ENCODE measurements around the gene KLF13. TPM values are rescaled to one million over a fixed set of nuclear protein-coding genes. Genes with fewer than 3 reads are reported as not detected.
A peak's percentile ranks its signal among the peaks of the same experiment; 100 is the strongest.

The KLF13 gene
- polyA plus RNA-seq (2013, experiment 1 of 2; ENCODE audit: insufficient read length), result 50.2 TPM
- polyA plus RNA-seq (2013, experiment 2 of 2; ENCODE audit: insufficient read length), result 52.6 TPM

DNA sequence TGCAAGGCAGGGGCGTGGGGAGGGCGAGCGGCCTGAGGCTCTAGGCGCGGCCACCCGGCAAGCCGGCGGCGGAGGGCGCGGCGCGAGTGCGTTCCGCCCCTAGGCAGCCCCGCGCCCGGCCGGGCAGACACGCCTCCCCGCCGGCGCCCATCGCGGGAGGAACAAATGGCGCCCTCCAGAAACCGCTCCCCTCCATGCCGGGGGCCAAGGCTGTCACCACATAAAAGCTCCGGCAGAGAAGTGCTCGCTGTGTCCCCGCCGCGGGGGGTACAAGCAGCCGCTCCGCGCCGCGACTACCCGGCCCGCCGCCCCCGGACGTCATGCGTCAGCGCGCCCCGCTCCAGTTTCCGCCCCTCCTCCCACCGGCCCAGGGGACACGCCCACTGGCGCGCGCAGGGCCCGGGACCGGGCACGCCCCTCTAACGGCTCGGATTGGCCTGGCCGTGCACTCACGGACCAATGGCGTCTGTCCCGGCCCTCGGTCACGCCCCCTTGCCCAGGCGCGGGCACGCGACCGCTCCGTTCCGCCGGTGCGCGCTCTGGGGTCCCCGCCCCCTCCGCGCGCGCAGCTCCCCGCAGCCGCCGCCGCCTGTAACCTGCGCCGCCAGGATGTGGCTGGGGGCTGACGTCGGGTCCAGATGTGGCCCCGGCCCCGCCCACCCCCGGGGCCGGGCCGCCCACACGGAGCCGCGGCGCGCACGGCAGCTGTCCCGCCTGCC, at the start of gene KLF13:
Gene KLF13, plus strand, starts transcription at position 680 of the 719 bp plus-strand sequence. CDS start 378 bp downstream, outside the sequence.
- DNase-seq, result peak; percentile 96

DNA sequence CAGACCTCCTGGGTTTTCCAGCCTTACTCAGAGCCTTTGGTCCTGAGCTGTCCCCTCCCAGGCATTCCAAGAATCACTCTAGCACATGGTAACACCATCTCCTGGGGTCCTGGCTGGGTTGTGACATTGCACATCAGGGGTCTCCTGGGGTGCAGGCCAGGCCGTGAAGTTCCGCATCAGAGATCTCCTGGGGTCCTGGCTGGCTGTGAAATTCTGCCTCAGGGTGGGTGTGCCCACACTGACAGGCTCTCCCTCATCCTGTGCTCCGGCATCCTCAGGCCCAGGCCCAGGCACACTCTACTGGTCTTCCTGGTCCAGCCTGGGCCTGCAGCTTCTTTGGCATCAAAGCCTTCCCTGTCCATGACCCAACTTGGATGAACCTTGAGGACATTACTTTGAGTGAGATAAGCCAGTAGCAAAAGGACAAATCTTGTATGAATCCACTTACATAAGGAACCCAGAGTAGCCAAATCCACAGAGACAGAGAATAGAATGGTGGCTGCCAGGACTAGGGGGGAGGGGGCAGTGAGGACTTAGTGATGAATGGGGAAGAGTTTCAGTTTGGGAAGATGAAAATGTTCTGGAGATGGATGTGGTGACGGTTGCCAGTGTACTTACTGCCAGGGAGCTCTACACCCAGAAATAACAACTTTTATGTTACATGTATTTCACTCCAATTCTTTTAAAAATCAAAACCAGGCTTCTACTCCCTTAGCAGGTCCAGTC, 49.1 kb upstream of the KLF13 start:
- no peak for DNase-seq

DNA sequence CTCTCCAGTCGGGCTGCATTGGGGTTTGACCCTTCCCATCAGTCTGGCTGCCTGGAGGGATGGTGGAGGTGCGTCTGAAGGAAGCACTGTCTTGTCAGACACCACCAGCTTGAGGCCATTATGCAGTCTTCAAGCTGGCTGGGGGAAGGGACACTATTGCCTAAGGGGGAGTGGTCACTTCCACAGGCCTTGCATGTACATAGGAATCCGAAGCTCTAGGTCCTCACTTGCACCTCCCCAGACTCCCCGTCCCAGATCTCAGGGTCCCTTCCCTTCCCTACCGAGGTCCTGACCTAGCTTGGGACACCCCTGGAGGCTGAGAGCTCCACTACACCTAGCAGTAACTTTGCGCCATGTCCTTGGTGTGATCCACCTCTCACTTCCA, 48.6 kb upstream of the KLF13 start:
- DNase-seq, result no peak

DNA sequence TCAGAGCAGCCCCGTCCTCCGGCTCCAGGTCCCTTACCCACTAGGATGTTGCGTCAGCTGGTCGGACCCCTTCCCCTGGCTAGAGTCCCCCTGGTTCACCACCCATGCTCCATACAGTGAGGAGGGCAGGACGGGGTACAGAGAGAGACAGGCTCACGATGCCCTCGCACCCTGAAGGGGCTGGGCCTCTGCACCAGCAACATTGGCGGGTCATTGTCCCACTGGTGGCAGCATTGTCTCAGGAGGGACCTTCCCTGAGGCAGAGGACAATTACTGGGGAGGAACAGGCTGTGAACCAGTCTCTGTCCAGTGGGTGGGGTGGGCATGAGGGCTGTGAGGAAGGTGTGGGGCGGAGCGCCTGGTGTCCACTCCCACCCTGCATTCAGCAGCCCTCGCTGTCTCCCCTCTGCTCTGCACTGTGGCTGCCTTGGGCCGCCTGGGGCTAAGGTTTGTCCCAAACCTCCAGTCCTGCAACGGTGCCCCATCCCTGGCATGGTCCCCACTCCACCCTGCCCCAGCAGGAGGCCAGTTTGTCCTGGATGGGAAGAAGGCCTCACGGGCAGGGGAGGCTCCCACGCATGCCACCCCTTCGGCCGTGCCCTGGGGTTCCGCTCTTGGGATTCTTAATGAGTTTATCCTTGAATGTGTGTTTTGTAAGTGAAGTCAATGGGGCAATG, 48.0 kb upstream of the KLF13 start:
- no peak for DNase-seq

DNA sequence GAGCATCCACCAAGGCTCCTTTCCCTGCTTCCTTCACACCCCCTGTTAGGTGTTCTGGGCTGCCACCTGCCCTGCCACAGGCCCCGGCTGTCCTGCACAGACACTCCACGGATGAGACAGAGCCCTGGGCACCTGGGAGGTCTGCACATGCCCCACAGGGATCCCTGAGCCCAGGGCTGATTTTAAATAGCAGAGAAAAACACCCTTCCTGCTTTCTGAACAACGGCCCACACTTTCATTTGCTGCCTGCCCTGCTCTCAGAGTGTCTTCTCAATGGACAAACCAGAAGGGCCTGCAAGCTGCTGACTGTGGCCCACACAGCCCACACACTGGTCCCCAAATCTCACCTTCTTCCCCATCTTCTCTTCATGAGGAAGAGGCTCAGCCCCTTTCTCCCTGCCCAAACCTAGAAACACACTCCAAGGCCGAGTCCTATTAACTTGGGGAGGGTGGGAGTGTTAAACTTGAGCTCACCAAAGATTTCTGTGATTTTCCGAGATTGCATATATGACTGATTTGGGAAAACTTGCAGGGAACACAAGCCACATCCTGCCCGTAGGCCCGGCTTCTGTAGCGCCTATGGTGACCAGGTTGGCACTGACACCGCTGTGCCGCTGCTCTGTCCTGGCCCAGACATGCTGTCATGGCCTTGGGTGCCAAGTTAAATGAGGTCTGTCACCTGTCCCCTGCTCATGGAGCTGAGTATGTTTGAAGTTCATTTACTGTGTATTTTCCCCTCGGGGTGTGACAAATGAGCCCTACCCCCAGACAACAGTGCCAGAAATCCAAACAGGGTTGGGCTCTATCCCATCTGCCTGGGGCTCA, 47.2 kb upstream of the KLF13 start:
- no peak for DNase-seq

DNA sequence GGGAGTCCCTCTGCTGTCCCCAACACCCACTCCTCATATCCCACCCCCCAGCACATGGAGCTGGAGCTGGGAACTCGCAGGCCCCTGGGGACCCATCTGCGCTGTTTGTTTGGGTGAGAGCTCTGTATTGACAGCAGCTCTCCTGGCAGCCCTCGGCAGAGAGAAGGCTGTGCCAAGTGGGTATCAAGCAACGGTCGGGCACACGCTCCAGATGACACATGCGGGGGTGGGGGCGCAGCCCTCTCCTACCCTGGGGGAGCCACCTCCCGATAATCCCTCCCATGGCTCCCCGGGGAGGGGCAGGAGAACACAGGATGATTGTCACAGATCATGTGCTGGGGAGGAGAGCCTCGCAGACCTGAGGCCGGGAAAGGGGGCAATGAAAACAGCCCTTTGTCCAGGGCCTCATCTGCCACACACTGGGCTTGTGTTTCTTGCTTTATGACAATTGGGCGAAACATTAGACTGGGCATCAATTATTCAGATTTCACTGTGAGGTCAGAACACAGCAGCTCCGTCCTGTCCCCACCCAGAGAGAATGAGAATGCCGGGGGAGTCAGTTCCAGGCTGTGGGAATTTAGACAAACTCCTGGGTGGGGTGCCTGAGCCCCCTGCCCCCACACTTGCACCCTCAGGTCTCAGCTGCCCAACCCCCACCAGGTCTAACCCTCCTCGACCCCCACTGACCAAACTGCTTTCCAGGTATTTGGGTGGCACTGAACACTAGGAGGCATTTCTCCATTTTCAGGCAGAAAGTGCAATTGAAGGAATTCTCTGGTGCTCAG, 46.4 kb upstream of the KLF13 start:
- DNase-seq, result no peak

DNA sequence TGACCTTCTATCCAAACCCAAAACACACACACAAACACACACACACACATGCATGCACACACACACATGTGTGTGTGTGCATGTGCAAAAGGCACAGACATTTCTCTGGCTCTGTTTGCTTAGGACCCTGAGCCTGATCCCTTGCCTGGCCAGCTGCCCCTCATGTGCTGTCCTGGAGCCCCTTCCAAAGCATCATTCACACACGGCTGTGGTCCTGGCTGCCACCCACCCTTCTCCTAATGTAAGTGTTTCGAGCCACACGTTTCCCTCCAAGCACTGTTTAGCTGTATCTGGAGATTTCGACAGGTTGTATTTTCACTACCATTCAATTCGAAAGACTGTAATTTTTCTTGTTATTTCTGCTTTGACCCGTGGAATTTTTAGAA, 45.8 kb upstream of the KLF13 start:
- DNase-seq, result no peak

DNA sequence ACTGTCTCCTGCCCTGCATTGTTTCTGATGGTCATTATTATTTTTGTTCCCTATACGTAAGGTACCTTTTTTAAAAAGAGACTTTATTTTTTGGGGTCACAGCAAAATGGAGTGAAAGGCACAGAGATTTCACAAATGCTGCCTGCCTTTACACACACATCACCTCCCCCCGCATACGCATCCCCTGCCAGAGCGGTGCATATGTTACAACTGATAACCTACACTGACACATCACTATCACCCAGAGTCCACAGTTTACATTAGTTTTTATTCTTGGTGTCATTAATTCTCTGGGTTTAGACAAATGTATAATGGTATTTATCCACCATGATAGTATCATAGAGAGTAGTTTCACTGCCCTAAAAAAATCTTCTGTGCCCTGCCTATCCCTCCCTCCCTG, 43.6 kb upstream of the KLF13 start:
- no peak for DNase-seq

DNA sequence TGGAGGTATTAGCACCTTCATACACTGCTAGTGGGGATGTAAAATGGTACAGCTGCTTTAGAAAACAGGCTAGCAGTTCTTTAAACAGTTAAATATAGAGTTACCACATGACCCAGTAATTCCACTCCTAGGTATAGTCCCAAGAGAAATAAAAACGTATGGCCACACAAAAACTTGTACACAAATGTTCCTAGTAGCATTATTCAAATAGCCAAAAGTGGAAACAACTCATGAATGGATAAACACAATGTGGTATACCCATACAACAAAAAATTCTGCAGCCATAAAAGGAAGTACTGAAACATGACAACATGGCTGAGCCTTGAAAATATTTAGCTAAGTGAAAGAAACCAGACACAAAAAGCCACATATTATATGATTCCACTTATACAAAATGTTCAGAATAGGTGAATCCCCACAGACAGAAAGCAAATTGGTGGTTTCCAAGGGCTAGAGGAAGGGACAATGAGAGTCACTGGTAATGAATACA, 40.8 kb upstream of the KLF13 start:
- no peak for DNase-seq

DNA sequence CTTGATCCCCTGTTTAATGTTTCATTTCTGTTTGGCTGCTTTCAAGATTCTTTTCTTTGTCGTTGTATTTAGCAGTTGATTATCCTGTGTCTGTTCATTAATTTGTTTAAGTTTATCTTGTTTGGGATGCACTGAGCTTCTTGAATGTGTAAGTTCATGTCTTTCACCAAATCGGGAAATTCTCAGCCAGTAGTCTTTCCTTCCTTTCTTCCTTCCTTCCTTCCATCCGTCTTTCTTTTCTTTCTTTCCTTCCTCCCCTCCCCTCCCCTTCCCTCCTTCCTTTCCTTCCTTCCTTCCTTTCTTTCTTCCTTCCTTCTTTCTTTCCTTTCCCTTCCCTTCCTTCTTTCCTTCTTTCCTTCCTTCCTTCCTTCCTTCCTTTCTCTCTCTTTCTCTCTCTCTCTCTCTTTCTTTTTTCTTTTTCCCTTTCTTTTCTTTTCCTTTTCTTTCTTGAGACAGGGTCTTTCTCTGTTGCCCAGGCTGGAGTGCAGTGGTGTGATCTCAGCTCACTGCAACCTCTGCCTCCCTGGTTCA, 35.5 kb upstream of the KLF13 start:
- DNase-seq, result no peak

DNA sequence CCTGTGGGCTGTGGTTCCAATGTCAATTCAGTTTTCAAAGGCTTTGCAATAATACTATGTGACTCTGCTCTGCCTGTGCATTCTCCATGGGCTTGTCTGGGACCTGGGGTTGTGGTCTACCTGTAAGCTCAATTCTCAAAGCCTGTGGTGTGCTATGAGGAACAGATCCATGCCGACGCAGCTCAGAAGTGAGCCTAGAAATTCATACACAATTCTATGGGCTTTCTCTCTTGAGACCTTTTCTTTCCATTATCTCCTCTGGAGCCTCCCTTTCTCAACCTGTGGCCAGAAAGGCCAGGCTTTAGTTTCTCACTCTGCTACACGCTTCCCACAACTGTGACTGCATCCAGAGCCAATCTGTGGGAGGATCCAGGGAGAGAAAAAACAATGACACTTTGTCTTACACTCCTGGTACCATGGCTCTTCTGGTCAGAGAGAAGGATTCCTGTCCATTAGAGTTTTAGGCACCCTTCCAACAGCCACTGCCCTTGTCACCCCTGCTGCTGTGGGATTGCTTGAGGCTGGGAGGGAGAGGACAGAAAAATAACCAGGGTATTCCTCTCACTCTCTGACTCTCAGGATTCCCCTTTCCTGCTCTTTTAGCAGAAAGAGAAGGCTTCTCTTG, 34.1 kb upstream of the KLF13 start:
- DNase-seq, result no peak

DNA sequence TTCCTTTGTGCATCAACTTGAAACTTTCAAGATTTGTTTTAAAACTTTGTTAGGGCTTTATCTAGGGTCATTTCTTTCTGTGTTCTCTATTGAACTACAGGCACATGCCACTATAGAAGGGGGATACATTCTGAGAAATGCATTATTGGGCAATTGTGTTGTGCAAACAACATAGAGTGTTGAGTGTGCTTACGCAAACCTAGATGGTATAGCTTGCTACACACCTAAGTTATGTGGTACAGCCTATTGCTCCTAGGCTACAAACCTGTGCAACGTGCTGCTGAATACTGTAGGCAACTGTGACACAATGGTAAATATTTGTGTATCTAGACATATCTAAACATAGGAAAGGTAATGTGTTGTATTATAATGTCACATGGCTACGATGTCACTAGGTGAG, 33.0 kb upstream of the KLF13 start:
- no peak for DNase-seq

DNA sequence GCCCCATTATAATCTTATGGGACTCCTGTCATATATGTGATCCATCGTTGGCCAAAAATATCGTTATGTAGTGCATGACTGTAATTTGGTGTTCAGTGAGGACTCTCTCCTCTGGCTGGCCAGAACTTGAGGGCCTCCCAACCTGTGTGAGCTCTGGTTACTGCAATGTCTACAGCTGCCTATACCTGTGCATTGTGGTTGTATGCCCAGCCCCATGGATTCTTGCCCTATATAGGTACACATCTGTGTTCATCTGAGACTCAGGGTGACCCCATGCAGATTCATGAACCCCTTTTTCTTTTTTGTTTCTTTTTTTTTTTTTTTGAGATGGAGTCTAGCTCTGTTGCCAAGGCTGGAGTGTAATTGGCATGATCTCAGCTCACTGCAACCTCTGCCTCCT, 32.6 kb upstream of the KLF13 start:
- DNase-seq, result no peak

DNA sequence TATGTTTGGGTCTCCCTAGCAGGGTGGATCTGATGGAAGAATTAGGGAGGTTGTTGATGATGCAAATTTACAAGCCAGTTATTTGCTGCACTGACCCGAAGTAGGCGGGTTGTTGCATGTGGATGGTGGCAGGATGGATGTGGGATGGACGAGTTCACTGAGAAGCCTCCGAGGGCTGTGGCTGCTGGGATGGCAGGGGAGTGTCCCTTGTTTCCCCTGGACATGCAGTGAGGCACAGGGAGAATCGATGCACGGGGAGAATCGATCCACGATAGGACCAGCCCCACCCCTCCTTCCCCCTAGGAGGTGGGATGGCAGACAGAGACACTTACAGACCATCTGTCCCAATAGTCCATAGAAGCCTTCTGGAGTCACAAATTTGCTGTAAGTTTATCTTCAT, 31.0 kb upstream of the KLF13 start:
- DNase-seq, result no peak

DNA sequence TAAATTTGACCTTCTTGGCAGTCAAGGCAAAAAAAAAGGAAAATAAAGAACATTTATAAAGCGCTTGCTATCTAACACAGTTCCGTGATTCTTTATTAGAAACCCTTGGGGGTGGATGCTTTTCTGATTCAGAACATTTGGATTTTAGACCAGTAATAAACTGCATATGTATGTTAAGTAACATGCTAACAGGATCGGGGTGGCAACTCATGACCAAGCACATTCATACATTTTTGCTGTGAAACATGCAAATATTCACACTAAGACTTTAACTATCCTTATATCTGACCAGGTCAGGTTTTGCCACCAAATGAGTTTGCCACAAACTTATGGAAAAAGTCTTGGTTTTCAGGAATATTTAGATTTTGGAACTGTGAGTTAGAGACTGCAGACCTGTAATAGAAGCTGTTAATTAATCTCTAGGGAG, 30.4 kb upstream of the KLF13 start:
- DNase-seq, result no peak

DNA sequence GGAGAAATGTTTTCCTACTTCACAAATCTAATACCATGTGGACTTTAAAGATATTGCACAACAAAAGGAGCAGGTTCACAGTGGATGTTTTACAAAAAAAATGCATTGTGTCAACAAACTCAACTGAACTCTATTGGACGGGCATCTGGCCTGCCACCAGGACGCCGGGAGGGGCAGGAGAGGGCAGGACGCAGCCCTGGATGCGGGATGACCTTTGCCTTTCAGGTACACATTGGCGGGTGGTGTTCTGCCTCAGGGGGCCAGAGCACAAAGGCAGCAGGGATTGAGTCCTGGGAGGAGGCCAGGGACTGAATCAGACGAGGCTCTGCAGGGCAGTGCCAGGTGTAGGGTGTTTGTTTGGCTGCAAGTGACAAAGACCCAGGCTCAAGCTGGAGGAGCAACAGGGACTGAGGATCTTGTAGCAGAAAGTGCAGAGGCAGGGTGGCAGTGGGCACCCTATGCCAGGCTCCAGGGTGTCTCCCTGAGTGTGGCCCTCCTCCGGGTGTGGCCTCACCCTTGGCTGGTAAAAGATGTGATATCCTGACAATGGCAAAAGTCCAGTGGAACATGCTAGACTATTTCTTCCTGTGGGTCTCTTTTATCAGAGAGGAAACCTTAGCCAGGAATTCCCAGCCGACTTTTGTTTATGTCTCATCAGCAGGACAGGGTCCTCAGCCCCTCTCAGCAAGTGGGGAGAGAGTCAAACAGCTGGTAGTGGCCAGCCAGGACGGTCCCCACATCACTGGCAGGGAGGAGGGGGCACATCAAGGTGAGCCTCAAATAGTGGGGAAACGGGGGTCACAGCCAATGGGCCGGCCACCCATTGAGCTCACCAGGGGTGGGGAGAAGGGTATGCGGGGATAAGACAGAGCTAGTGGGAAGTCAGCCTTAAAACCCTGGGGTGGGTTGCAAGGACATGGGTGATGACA, 29.7 kb upstream of the KLF13 start:
- no peak for DNase-seq

DNA sequence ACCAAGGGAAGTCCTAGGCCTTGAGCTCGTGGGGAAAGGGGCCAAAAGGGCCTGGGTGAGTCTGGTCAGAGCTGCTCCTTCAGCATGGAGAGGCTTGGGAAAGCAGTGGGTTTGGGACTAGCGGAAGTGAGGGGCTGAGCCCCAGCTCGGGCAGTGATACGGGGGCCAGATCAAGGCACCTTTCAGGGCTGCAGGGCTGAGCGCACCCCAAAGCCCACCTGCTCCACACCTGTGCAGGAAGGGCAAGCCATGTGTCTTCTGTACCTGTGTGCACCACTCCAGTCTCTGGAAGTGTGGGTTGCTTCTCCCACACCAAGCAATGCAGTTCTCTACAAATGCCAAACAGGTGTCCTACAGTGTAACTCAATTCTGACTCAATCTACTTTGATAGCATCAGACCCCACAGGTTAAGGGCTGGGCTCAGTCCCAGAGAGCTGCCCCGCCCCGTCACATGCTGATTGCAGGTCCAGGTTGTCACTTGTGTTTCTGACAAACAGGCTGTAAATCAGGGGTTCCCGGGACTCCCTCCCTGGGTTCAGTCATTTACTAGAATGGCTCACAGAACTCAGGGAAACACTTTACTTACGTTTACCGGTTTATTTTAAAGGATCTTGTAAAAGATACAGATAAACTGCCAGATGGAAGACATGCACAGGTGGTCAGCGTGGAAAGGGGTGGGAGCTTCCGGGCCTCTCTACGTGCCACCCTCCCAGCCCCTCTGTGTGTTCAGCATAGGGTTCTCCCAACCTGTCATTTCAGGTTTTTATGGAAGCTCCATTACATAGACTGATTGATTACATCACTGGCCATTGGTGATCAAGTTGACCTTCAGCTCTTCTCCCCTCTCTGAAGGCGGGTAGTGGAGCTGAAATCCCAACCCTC, 28.8 kb upstream of the KLF13 start:
- no peak for DNase-seq

DNA sequence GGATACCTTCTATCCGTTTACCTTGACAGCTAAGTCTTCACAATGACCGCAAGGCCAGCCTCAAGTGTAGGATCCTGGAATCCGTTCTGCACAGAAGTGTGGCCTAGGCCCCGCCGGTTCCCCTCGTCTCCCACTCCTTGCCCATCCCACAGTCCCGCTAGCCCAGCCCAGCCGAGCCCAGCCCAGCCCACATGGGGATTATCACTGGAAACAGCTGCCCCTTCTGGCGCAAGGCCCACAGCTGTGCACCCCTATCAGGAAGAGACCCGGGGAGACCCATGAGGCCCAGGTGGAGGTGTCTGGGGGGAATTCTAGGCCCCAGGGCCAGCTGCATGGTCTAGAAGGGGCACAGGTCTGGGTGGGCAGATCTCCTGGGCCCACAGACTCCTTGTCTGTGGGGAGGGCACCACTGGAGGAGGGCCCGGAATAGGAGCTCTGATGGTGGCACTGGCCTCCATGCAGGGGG, 27.9 kb upstream of the KLF13 start:
- DNase-seq, result no peak
